NK-92 (cell line): ENCODE data around the gene SLCO4A1.

Experiments
- DNase-seq: peaks from one replicate; lab custom pipeline; 2025; ENCODE audit not compliant: unreplicated experiment; lab: John Stamatoyannopoulos, UW

The SLCO4A1 gene

DNA sequence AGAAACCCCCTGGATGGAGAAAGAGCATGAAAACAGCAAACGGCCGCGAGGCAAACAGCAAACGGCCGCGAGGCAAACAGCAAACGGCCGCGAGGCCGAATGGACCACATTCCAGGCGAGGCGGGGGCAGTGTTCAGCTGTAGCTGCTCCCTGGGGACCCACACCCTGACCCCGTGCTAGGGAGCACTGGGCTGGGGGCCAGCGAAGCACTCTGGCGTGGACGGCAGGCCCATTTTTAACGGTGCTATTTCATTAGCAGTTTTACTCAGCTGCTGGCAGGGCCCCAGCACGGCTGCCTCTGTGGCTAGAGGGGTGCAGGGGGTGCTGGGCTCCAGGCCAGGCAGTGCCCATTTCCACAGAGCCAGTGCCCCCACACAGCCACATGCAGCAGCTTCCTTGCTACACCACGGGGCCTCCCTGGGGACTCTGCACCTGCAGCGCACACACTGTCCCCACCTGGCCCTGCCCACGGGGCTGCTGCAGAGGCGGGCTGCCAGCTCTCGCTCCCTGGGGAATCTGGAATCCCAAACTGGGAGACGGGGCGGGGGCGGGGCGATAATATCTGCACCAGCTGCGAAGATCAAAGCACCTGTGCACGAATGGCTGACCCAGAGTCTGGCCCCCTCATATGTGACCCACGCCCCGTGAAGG is 35.6 kb upstream of the SLCO4A1 start:
- no peak for DNase-seq

DNA sequence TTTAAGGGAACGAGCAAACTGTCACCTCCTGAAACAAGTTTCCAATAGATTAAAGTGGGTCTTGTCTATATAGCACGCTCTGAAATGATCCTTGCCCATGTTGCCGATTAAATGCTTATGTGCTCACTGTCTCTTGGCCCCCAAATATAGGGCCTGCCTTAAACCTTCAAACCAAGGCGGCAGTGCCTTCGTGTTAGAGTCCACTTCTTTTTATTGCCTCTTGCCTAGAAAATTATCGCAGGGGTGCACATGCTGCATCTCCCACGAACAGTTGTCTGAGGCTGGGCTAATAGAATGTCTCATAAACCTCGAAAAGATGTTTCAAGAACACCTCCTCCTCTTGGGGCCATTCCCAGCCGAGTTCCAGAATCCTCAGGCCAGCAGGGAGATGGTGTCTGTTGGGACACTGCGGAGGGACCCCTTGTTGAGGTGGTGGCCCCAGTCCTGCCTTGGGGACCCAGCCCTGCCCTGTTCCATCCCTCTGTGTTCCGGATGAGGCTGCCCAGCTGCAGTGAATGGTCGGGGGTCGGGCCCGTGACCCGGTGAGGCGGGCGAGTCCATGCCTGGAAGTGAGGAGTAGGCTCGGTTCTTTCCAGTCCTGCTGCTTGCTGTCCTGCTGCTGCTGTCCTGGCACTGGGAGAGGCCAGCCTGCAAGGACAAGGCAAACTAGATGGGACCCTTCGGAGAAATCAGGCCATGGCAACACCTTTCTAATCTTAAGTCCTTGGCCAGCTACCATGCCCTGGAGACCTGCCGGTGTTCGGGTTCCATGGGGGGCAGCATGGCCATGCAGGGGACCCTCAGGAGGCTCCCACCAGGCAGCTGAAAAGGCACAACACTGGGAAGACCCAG is 34.7 kb upstream of the SLCO4A1 start:
- no peak for DNase-seq

DNA sequence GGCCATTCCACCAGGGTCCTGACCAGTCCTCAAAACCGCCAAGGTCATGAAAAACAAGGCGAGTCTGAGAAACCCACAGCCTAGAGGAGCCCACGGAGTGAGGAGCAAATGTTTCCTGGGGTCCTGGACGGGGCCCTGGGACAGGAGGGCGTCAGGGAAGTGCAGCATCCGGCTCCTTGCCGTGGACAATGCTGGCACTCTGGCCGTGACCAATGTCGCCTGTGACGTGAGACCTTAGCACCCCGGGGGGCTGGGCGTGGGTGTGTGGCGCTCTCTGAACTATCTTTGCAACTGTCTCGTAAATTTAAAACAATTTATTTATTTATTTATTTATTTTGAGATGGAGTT is 34.1 kb upstream of the SLCO4A1 start:
- DNase-seq, result no peak

- DNase-seq, result no peak
Measured at GRCh38 chr20:62609279-62609720, 33.0 kb upstream of the SLCO4A1 start.

- DNase-seq, result no peak
Measured at GRCh38 chr20:62609811-62610757, 32.2 kb upstream of the SLCO4A1 start.

- no peak for DNase-seq
Measured at GRCh38 chr20:62611012-62611411, 31.3 kb upstream of the SLCO4A1 start.

GRCh38 chr20:62611819-62612218 is 30.5 kb upstream of the SLCO4A1 start:
- no peak for DNase-seq

DNA sequence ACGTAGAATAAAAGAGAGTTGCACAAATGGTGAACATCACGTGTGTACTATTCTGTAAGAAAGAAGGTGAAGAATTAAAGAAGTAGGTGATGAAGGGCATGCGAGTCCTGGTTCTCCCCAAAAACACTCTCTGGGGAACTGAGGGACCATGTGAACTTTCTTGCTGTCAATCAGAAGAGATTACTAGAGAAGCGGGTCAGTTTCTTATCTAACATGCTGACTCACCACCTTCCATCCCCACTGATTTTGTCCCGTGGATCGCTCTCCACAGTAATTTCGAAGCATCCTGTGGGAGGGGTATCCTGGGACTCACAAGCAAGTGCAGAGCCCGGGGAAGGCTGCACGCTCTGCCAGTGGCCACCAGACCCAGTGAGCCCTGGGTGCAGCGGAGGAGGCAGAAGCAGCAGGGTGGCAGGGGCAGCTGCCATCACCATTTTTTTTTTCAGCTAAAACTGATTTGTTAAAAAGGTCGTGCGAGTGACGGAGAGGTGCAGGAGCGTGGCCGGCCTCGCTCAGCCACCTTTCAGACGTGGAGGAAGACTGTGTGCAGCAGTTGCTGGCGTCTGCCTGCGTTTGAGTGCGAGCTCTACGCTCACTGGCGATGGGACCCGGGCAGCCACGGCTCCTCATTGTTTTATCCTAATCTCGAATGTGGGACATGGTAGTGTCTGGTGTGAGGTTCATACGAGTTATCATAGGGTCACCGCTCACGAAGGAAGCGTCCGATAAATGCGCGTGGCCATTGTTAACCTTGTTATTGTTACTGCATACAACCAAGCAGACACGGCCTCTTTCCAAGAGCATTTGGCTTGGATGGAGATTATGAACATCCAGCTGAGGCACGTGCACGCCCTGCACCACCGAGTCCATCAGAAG is 28.0 kb upstream of the SLCO4A1 start:
- DNase-seq, result no peak

DNA sequence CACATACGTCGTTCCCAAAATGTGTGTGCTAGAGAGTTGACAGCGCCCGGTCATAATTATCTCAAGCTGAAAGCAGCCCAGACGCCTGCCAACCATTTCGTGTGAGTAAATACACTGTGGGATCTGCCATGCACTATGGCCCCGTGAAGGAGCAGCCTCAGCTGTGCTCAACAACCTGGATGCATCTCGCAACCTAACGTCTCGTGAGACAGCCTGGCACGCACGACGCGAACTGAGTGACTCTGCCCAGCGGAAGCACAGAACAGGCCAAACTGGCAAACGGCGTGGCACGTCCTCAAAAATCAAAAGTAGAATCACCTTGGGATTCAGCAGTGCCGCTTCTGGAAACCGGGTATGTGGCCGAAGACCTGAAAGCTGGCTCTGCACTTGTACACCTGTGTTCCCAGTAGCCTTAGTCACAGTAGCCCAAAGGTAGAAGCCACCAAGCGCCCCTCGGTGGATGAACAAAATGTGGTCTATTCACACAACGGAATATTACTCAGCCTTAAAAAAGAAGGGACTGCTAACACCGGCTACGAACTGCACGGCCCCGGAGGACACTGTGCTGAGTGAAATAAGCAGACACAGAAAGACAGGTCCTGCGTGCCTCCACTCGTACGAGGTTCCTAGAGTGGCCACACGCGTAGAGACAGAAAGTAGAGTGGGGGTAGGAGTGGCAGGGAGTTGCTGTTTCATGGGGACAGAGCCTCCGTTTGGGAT is 27.2 kb upstream of the SLCO4A1 start:
- DNase-seq, result no peak

- no peak for DNase-seq
Measured at GRCh38 chr20:62615750-62616251, 26.5 kb upstream of the SLCO4A1 start.

DNA sequence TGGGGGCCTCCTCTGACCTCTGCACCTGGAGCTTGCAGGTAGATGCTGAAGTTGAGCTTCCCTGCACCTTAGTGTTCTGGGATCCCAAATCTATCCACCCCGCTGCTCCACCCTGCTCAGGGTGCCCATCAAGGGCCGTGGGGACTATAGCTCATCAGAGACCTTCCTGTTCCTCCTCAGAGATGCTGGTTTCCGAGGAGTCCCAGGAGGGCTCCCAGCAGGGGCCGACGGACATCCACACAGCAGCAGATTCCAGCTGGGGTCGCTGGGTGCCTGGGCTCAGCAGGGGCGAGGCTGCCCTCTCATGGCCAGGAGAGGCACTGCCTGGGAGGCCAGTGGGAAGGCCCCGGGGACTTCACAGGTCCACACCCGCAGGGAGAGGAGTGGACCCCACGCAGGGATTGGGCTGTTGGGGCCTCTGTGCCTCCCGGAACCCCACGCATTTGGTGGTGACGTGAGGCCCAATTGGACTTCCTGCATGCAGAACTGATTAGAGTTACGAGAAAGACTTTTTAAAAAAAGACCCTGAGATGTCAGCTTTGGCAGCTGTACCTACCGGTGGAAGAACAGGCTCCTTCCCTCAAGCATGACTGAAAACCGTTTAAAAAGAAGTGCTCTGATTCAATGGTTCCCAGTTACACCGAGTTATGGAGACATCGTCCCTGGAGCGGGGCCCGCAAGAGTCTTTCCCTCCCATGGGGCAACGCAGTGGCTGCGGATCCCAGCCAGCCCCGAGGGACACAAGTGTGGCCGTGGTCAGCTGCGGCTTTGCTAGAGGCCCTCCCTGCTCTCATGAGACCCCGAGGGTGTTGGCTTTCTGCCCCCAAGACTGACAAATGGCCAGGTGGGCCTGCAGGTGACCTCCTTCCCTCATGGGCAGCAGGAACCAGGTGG is 25.3 kb upstream of the SLCO4A1 start:
- no peak for DNase-seq

- DNase-seq, result no peak
Measured at GRCh38 chr20:62617711-62618483, 24.4 kb upstream of the SLCO4A1 start.

GRCh38 chr20:62618611-62619529 is 23.4 kb upstream of the SLCO4A1 start:
- DNase-seq, result no peak

- DNase-seq, result no peak
Measured at GRCh38 chr20:62620625-62621024, 21.7 kb upstream of the SLCO4A1 start.

GRCh38 chr20:62621251-62622110 is 20.8 kb upstream of the SLCO4A1 start:
- DNase-seq, result no peak
